ENCODE measurements around the gene ARSA. TPM values are rescaled to one million over a fixed set of nuclear protein-coding genes. Genes with fewer than 3 reads are reported as not detected.
A peak's percentile ranks its signal among the peaks of the same experiment; 100 is the strongest.

The ARSA gene
- total and polyA plus RNA-seq, 11 donors = 16.7 to 40.5 (median 26.1) TPM

GRCh38 chr22:50603511-50604255 is 24.3 kb downstream of the ARSA start:
- Histone ChIP-seq H3K27me3 (peaks cover 17 to 73% (median 63%) of the 10 kb centered on the region in 9 donors), H3K36me3 (no peaks in the 10 kb centered on the region), H3K4me1 (peaks cover 0 to 26% (median 0%) of the 10 kb centered on the region in 12 donors), H3K27ac (no peak overlapping the region), H3K9me3 (no peaks in the 10 kb centered on the region), H3K4me3 (no peak overlapping the region)
- intact Hi-C loops (cut with DNase I) = no loop called here
- ATAC-seq (no peak), DNase-seq (no peak)
- WGBS, 4 donors = 7 to 19% (median 16%) methylated on average over 30 to 70 of the region's 70 CpGs
- TF ChIP-seq POLR2A (IDR thresholded peaks at IDR 0.05) = no peak
- no peak for TF ChIP-seq CTCF (IDR thresholded peaks at IDR 0.05)

- no peaks in the 10 kb centered on the region for H3K9me3 ChIP-seq
- H3K27ac ChIP-seq = no peak overlapping the region
- ATAC-seq (no peak), DNase-seq (no peak)
- peaks cover 0 to 26% (median 0%) of the 10 kb centered on the region in 12 donors for H3K4me1 ChIP-seq
- WGBS, 4 donors = 15 to 28% (median 27%) methylated on average over 2 of the region's 2 CpGs
- H3K4me3 ChIP-seq = no peak overlapping the region
- TF ChIP-seq POLR2A (IDR thresholded peaks at IDR 0.05) (no peak), CTCF (IDR thresholded peaks at IDR 0.05) (no peak)
- H3K27me3 ChIP-seq = peaks cover 17 to 79% (median 64%) of the 10 kb centered on the region in 9 donors
- intact Hi-C loops (cut with DNase I) = no loop called here
- H3K36me3 ChIP-seq = no peaks in the 10 kb centered on the region
These were observed 25.6 kb downstream of the ARSA start for GRCh38 chr22:50602338-50602700.

- DNase-seq (no peak), ATAC-seq (no peak)
- intact Hi-C loops (cut with DNase I) = no loop called here
- Histone ChIP-seq H3K4me1 (peaks cover 0 to 26% (median 0%) of the 10 kb centered on the region in 12 donors), H3K4me3 (no peak overlapping the region), H3K9me3 (no peaks in the 10 kb centered on the region), H3K27ac (no peak overlapping the region), H3K36me3 (no peaks in the 10 kb centered on the region), H3K27me3 (peaks cover 17 to 79% (median 61%) of the 10 kb centered on the region in 9 donors)
- WGBS, 4 donors = 56 to 65% (median 62%) methylated on average over 12 of the region's 12 CpGs
- TF ChIP-seq POLR2A (IDR thresholded peaks at IDR 0.05) (no peak), CTCF (IDR thresholded peaks at IDR 0.05) (no peak)
These were observed 26.1 kb downstream of the ARSA start for GRCh38 chr22:50601669-50602337.

- no peaks in the 10 kb centered on the region for H3K9me3 ChIP-seq
- peaks cover 17 to 77% (median 57%) of the 10 kb centered on the region in 9 donors for H3K27me3 ChIP-seq
- no peaks in the 10 kb centered on the region for H3K36me3 ChIP-seq
- H3K27ac ChIP-seq = no peak overlapping the region
- peak in 1 of 4 donors; percentile 5 for ATAC-seq
- DNase-seq = no peak
- WGBS, 4 donors = 9 to 63% (median 11%) methylated on average over 4 to 52 of the region's 52 CpGs
- no peak for TF ChIP-seq CTCF (IDR thresholded peaks at IDR 0.05)
- TF ChIP-seq POLR2A (IDR thresholded peaks at IDR 0.05) = no peak
- intact Hi-C loops (cut with DNase I) = no loop called here
- peak overlapping the region in 9 of 12 donors; percentile 34 to 55 (median 48) for H3K4me3 ChIP-seq
- peaks cover 0 to 26% (median 0%) of the 10 kb centered on the region in 12 donors for H3K4me1 ChIP-seq
These were observed 26.8 kb downstream of the ARSA start for GRCh38 chr22:50600967-50601668.

Data from heart left ventricle (tissue), 16 donors.